GM18861 (cell line): ENCODE results near the gene MIR17HG.
"Not testable (repeated sequence)": the region's sequence is repeated elsewhere in the genome, so short reads cannot be mapped to it uniquely, and the experiment has no call there.

Experiments used
- ATAC-seq: cut with Tn5 transposase; IDR thresholded peaks from one replicate; pipeline ENCODE4 v1.9.1; 2021; ENCODE audit not compliant: unreplicated experiment

The MIR17HG gene

DNA sequence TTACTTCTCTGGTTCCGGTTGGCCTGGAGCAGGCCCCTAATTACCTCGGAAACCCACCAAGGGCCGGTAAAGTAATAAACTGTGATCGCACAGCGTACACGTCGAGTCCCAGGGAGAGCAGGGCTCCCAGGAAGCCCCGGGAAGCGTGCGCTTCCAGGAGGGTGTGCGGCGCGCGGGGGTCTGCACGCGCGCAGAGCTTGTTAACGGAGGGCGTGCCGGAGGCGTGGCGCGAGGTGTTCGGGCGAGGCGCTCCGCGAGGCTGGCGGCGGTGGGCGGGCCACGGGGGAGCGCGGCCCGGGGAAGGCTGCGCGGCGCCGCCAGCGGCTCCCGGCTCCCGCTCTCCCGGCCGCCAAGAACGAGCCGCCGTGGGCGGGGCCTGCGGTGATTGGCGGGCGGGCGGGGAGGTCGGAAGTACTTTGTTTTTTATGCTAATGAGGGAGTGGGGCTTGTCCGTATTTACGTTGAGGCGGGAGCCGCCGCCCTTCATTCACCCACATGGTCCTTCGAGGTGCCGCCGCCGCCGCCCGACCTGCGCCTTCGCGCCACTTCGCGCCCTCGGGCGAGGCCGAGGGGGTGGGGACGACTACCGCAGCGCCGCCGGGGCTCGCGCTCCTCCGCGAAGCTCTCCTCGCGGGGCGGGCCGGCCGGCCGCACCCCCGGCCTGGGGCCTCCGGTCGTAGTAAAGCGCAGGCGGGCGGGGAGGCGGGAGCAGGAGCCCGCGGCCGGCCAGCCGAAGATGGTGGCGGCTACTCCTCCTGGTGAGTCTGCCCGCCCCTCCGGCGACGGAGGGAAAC, at the start of gene MIR17HG:
MIR17HG (plus strand) TSS at position 486 of the 794 bp plus-strand sequence.
- ATAC-seq: peak; percentile 46

DNA sequence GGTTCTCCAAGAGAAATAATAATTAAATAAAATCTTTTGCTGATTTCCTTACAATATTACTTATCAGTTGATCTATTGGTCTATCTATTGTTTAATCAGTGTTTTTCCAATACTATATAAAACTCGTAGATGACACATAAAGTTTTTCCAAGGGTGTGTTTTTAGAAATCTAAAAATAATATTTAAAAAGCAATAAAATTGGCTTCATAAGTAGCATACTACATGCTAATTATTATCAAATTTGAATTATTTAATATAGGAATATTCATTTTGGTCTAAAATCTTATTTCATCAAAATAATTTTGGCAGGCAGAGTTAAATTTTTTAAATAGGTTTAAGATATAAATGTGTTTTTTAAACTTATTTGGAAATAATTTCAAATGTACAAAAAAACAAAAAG, 49.4 kb upstream of the MIR17HG start:
- no peak for ATAC-seq

DNA sequence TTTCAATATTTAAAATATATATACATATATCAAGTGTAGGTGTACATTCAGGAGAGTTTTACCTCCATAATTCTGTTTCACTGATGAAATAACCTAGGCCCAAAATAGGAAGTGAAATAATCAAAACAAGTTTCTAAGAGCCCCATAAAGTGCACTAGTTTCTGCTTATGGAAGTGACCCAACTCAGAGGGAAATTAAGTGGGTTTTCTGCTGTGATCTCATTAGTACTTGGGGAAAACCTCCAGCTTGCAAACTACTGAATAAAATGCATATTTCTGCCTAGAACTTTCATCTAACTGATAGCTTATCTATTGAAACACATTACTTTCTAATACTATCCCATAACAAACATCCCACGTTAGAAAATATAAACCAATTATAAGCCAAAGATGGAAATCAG, 45.4 kb upstream of the MIR17HG start:
- peak; percentile 87 for ATAC-seq

DNA sequence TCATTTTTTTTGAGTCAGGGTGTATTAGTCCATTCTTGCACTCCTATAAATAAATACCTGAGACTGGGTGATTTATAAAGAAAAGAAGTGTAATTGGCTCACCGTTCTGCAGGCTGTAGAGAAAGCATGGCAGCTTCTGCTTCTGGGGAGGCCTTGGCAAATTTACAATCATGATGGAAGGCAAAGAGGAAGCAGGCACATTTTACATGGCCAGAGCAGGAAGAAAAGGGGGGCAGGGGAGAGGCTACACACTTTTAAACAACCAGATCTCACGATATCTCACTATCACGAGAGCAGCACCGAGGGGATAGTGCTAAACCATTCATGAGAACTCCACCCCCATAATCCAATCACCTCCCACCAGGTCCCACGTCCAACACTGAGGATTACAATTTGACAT, 44.5 kb upstream of the MIR17HG start:
- no peak for ATAC-seq

DNA sequence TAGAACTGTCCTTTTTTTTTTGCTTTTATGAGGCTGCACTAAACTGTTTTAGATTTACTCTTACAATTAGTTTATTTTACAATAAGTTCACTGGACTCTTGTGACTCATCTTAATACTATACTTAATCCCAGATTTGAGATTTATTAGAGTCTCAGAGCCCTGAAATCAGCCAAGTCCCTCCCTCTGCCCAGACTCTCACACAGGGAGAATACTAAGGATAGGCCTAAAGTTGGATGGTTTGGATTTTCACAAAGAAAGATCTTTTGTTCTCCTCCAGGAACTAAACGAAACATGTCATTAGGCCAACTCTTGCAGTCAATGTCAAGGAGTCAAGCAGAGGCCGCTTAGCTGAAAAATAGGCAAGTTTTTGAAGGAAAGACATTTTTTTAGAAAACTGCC, 42.7 kb upstream of the MIR17HG start:
- ATAC-seq: no peak

DNA sequence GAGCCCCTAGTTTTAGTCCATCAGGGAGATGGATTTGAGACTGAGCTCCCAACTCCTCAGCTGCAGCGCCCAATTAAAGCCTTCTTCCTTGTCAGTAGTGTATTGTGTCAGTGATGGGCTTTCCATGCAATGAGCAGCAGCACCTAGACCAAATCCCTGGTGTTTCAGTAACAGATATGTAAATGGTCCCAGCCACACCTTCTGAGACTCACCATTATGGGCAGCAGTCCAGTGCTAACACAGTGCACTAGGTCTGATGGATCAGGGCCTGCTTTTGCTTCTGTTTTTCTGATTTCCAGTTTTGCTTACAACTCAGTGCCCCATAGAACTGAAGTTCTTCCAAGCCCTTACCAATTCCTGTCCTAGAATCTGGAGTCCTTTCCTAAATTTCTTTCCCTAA, 41.8 kb upstream of the MIR17HG start:
- ATAC-seq: no peak

DNA sequence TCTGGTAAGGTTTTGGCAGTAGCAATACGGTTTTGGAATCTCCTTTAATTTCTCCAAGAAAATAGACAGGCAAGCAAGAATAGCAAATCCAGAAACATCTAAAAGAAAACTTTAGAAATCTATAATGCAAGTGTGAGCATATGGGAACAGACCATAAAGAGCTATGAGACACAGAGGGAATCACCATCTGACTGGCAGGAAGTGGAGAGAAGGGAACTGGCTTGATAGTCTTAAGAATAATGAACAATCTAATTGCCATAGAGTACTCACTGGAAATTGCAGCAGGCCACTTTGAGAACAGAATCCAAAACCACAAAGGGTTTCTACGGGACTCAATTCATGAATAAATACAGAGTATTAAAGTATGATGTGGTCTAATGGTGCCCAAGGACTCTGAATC, 39.6 kb upstream of the MIR17HG start:
- ATAC-seq: no peak

DNA sequence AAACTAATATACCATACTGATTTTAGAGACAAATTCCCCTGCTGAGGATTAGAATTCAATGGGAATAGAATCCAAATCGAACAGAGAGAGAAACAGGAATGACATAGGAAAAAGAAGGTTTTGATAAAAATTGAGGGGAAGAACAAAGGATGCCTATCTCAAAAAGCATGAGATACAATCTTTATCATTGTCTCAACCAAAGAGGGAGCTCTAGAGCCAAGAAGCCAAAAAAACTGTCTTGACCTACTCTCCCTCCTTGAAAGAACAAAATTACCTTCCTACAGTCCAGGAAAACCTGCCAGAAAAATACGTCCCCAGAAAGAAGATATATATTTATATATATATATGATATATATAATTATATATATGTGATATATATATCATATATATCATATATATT, 39.2 kb upstream of the MIR17HG start:
- no peak for ATAC-seq

DNA sequence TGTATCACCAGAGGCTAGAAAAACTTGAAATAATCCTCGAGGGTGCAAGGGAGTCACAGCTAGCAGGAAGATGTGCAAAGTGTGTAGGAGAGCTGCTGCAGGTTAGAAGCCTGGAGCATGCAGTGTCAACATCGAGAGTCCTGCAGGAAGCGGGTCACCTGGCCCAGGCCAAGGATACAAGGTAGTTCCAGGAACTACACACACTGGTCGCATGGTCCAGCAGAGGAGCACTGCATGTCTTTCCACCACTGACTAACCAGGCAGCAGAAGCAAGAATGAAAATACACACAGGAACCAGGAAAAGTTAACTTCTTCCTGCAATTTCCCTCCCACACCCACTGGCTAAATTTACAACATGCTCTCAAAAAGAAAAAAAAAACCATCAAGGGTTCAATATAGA, 36.0 kb upstream of the MIR17HG start:
- no peak for ATAC-seq

DNA sequence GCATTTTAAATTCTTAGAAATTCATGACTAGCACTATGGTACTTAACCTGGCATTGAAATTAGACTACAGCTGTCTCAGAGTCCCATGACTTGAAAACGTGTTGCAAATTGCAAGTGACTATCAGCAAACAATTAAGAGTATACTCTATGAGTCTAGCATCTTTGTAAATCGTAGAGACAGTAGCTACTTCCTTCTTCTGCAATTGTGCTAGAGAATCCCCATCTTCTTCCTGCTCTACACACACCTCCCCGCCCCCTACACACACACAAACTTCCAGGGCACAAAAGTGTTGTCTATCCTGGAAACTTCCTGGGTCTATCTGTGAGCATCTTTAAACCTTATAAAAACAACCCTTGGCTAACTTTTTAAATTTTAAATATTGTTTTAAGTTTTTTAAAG, 35.2 kb upstream of the MIR17HG start:
- peak; percentile 30 for ATAC-seq

DNA sequence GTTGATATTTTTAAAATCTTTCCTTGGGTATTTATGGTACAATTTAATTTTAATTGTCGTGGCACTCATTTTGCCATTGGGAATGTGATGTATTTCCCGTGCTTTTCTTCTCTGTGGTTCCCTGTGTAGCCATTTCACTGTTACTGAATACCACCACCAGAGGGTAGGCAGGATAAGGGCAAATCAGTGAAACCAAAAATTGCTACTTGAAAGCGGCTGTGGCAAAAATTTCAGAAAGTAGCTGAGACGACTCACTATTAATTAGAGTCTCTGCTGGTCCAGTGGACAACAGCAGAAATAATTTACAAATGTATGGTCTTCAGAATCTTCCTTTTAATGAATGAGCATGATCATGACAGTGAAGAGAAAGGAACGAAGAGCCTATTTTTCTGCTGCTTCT, 34.4 kb upstream of the MIR17HG start:
- peak; percentile 59 for ATAC-seq

DNA sequence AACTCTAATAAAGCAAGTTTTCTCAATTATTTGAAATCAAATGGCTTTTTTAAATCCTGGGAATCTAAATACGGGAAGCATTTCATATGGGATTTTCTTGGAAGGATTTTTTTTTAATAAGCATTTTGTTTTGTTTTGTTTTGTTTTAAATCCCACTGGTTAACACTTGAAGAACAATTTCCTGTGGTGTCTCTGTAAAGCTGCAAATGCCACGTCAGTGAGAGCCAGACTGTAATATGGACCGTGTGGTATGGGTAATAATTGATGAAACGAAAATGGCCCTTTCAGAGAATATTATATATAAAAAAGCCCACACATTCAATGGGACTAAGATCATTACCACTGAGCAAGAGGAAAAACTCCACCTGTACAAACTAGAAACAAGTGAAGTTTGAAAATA, 33.9 kb upstream of the MIR17HG start:
- peak; percentile 72 for ATAC-seq

DNA sequence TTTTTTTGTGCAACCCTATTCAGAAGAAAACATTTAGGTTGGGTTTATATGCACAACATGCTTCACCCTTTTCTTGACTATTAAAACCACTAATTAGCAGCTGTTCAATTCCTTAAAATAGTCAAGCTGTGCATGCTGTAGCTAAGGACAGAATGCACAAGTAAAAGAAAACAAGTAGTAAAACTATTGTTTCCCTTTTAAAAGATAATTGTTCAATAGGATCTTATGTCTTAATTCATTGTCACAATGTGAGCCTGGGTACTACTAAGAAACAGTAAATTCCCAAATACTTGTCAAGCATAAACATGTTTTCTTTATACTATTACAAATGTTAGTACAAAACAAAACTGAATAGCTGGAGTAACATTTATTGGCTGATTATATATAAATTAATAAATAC, 32.6 kb upstream of the MIR17HG start:
- no peak for ATAC-seq

DNA sequence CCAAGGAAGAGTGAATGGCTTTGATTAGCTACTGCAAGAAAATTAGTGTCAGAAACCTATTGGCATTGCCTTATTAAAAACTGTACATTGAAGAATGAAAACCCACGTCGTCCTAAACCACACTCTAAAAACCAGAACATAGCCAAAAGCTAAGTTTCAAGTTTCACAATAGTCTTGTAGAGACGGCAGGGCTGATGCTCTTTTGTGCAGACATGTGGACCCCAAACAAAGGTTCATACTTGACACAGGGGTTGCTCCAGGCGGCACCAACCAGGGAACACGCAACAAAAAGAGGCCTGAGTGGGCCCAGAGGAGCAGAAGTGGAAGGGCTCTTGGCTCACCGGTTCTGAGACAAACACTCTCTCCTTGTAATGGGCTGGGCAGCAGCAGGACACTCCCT, 28.6 kb upstream of the MIR17HG start:
- ATAC-seq: no peak

DNA sequence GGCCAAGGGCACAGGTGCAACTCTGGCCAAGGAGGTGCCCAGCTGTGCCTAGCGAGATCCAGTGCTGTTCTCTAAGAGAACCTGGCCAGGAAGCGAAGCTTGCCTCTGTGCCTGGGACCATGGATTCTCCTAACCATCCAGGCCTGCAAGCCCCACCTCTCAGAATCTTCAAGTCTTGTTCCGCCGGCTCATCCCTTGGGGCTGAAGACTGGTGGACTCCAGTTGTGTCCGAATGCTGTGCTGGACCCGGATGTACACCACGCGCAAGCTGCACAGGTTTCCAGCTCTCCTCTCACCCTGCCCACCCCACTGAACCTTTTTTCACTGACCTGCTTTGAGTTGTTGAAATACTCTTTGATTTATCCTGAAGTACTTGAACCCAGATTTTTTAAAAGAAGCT, 27.5 kb upstream of the MIR17HG start:
- ATAC-seq: no peak

DNA sequence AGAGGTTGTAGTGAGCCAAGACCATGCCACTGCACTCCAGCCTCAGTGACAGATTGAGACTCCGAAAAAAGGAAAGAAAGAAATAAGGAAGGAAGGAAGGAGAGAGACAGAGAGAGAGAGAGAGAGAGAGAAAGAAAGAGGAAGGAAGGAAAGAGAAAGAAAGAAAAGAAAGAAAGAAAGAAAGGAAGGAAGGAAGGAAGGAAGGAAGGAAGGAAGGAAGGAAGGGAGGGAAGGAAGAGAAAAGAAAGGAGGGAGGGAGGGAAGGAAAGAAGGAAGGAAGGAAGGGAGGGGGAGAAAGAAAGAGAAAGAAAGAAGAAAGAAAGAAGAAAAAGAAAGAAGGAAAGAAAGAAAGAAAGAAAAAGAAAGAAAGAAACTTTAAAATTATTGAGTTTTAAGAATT, 26.5 kb upstream of the MIR17HG start:
- ATAC-seq: not testable (repeated sequence)

DNA sequence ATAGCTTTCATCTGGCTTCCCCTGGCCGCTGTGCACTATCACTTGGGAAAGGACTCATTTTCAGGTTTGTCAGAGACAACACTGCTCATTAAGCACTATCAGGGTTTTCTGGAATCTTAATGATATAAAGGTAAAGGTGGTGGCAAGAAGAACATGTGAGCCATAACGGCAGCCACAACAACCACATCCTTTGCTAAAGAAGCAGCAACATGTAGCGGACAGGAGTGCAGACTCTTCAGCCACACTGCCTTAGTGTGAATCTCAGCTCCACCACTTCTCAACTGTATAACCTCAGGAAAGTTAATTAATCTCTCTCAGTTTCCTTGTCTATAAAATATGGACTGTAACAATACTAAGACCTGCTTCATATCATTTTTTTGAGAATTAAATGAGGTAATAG, 24.1 kb upstream of the MIR17HG start:
- no peak for ATAC-seq

DNA sequence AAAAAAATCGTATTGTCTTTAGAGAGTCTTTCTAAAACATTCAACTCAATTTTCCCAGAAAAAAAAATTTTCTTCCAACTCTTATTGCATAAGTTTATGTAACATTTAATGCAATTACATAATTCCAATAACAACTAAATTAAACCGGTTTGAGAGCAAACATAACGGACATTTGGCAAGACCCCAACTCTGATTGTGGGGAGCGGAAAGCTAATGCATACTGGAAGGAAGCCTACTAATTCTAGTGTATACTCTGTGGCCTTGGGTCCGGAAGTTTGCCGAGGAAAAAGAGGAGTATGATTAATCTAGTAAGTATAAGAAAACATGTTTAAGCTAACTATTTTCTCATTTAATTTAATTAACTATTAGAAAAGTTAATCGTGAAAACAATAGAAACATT, 21.3 kb upstream of the MIR17HG start:
- no peak for ATAC-seq

DNA sequence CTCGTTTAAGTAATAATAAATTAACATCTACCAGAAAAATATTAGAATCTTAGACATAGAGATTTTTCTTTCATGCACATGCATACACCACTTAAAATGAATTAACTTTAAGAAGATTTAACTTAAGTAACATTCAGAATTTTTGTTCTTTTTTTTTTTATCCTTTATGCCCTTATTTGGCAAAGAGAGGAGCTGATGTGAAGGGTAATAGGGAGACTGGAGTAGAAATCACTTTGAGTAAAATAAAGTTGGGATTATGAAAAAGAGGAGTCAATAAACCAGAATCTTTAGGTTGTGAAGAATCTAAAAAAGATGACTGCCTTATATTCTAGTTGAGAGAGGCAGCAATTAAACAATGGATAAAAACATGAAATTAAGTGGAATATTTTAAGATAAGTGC, 18.8 kb upstream of the MIR17HG start:
- no peak for ATAC-seq

DNA sequence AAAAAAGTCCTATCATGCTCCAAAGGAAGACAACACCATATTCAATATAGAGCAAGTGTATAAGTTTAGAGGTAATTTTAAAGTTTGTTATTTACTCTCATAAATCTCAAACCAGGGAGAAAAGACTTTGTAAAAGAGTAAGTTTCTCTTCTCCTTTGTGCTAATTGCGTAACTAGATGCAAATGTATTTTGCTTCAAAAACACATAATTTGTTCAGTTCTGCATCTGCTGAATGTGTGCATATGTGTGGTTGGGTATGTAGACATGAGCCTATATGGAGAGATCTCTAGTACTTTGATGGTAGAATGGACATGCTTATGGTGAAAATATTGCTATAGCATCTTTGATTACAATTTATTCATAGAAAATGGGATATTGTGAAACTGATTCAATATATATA, 17.8 kb upstream of the MIR17HG start:
- peak; percentile 57 for ATAC-seq

DNA sequence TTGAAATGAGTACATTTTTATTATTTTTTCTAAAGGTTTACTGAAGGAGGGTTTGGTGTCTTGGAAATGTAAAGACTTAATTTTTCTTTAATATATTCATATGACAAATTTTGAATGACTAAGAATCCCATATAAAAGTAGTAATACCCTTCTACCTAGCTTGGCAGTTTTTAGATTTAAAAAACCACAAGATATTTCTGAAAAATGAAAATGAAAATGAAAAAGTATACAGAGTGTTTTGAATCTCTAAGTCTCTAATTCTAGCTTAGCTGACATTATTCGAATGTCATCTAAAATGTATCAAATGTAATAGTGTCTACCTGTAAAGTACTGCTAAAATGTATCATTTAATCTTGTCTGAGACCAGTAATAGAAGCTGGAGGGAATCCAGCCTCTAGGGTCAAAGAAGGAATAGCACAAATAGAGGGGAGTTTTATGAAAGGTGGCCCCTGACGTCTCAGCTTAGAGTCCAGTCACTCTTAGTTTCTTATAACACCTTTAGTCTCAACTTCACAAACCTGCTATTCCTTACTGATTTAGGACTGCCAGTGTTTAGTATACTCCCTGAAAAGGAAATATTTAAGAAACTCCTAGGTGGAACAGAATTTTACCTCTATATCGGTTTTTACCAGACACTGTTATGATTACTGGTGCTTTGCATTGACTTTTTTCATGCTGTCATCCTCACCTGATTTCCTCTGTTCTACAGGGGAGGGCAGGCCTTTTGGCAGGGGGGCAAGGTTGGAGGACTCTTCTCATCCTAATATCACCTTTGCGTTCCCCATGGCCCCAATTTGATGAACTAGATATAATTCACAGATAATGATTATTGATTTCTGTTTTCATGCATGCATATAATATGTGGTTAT, 16.2 kb upstream of the MIR17HG start:
- peak; percentile 68 for ATAC-seq

DNA sequence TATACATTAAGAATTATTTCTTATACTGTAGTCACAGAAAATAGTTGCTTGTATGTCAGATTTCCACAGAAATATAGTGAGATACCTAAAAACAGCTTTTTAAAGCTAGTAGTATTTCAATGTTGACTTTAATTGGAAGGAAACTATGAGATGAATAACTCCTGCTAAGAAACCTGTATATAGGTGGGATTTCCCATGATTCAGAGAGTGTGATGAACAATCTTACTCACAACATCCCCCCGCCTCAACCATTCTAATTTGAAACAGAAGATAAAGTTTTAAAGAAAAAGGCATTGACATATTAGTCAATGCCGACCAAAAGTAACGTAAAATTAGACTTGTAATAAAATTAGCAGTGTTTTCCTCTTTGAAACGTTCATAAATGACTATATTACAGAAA, 1.4 kb upstream of the MIR17HG start:
- ATAC-seq: no peak
